Activated T-cell treated with anti-CD3 and anti-CD28 coated beads, Interleukin-2, amount 50 U/mL, for 1 hour (primary cell): Measurements from ENCODE around the gene ZNF512B.
"Not testable (repeated sequence)": the region's sequence is repeated elsewhere in the genome, so short reads cannot be mapped to it uniquely, and the experiment has no call there.

ENCODE experiments used
- DNase-seq: peaks from one replicate; pipeline ENCODE4 v3.0.0-alpha.2; 2020

ZNF512B gene

GRCh38 chr20:63932606-63933160, 37.0 kb downstream of the ZNF512B start:
- no peak for DNase-seq

DNA sequence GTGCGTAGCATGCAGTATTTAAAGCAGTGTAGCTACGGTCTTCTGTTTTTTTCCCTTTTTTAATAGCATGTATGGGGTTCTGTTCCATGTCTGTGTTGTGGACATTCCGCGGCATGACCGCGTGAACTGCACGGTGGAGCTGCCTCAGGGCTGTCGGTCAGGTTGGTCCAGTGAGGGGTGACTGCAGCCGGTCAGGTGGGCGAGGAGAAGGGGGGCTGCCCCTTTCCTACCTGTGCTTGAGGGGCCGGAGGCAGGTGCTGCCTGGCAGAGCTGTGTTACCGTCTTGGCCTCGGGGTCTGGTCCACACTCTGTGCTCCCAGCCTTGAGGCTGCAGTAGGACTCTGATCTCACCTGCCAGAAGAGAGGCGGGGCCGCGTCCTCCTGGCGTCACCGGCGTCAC, 38.0 kb downstream of the ZNF512B start:
- no peak for DNase-seq

- DNase-seq, result no peak
Observed at GRCh38 chr20:63930971-63931553, 38.7 kb downstream of the ZNF512B start.

DNA sequence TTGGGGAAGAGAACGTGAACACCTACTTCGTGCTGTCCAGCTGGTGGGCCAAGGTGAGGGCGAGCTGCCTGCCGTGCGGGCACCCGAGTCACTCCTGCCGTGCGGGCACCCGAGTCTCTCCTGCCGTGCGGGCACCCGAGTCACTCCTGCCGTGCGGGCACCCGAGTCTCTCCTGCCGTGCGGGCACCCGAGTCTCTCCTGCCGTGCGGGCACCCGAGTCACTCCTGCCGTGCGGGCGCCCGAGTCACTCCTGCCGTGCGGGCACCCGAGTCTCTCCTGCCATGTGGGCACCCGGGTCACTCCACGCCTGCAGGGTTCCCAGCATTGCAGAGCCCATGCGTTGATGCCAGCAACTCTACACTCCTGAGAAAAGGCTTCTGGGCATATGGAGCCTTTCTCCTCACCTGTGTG, 40.3 kb downstream of the ZNF512B start:
- DNase-seq, result not testable (repeated sequence)

DNA sequence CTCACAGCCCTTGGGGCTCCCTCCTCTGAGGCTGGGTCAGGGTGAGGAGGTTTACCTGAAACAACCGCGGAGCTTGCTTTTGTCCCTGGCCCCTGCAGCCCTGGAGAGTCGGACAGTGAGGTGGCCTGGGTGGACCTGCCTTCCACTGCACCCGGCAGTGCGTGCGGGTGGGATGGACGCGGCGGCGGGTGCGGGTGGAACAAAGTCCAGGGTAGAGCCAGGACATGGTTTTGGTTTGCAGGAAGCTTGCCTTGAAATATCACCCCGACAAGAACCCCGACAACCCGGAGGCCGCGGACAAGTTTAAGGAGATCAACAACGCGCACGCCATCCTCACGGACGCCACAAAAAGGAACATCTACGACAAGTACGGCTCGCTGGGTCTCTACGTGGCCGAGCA, 40.7 kb downstream of the ZNF512B start:
- no peak for DNase-seq

- no peak for DNase-seq
Observed at GRCh38 chr20:63926298-63926697, 43.4 kb downstream of the ZNF512B start.

DNA sequence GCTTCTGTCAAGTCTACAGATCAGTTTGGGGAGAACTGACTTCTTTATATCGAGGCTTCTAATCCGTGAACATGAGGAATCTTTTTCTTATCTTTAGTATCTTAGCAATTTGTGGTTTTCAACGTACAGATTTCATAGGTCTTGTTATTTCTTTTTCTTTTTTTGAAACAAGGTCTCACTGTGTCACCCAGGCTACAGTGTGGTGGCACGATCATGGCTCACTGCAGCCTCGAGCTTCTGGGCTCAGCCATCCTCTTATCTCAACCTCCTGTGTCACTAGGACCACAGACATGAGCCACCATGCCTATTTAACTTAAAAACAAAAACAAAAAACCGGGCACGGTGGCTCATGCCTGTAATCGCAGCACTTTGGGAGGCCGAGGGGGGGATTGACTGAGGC, 45.5 kb downstream of the ZNF512B start:
- no peak for DNase-seq

GRCh38 chr20:63923651-63924050, 46.1 kb downstream of the ZNF512B start:
- no peak for DNase-seq

GRCh38 chr20:63920226-63920625, 49.5 kb downstream of the ZNF512B start:
- DNase-seq, result no peak

- DNase-seq, result no peak
Observed at GRCh38 chr20:63919130-63919529, 50.6 kb downstream of the ZNF512B start.

GRCh38 chr20:63917811-63918210, 51.9 kb downstream of the ZNF512B start:
- no peak for DNase-seq

DNA sequence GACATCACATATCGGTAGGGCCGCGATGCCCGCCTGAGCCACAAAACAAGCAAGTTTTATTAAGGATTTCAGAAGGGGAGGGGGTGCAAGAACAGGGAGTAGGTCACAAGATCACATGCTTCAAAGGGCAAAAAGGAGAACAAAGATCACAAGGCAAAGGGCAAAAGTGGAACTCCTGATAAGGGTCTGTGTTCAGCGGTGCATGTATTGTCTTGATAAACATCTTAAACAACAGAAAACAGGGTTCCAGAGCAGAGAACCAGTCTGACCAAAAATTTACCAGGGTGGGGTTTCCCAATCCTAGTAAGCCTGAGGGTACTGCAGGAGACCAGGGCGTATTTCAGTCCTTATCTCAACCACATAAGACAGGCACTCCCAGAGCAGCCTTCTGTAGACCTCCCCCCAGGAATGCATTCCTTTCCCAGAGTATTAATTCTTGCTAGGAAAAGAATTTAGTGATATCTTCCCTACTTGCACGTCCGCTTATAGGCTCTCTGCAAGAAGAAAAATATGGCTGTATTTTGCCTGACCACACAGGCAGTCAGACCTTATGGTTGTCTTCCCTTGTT, 53.3 kb downstream of the ZNF512B start:
- DNase-seq, result not testable (repeated sequence)

- DNase-seq, result no peak
Observed at GRCh38 chr20:63915471-63915870, 54.3 kb downstream of the ZNF512B start.

DNA sequence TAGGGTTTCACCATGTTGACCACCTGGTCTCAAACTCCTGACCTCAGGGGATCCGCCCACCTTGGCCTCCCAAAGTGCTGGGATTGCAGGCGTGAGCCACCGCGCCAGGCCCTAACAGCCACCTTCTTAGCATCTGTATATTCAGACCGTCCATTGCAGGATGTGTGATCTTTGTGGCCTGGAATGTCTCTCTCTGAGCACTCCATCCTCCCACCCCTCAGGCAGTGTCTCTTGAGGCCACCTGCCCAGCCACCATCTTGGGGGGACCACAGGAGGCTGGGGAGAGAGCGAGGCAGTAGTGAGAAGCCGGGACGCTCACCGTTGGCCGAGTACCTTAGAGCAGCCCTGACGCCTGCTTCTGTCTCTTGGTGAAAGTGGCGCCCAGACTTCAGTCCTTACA, 56.0 kb downstream of the ZNF512B start:
- no peak for DNase-seq

DNA sequence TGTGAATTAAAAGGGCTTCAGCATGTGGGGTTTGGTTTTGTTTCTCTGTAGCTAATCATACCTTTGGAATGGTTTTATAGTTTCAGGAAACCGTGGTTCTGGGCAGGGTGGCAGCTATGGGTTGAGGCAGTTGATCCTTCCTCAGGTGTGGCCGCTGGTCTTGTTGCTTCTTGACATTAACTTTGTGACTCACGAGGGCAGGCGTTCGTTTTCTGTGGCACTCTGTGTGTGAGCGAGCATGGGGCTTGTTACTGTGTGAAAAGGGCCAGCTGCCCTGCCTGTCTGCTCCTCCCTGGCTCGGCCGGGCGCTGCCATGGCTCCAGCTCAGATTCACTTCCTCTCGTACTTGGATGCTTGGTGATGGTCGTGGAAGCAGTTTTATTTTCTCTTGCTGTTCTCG, 58.6 kb downstream of the ZNF512B start:
- no peak for DNase-seq

DNA sequence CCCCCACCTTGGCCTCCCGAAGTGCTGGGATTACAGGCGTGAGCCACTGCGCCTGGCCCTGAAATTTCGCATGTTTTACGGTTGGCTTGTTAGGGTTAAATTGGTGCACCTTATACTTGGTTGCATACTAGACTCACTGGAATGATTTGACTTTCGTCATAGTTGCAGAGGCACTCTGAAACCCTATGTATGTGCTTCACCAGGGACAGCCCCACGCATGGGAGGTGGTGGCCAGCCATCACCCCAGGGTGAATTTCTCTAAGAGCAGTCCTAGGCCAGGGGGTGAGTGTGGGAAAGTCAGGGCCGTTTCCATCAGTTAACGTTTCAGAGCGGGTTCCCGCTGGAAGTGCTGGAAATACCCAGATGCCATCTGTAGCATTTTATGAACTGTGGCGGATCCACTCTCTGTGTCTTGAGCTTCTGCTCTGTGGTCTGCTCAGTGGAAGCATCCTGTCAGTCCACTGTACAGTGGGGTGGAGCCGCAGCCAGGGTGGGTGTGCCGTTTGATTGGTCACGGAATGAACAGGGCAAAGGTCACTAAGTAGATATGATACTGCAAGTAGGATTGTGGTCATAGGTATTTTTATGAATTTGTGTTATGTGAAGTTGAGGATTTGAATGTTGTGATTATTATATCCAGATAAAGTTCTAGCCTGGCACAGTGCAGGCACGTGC, 61.6 kb downstream of the ZNF512B start:
- no peak for DNase-seq
